Left ventricle myocardium inferior (tissue), 1 donor: ENCODE data around the gene PALS1. TPM values are rescaled to one million over a fixed set of nuclear protein-coding genes. Genes with fewer than 3 reads are reported as not detected.
A peak's percentile ranks its signal among the peaks of the same experiment; 100 is the strongest.

Experiments
- DNase-seq: peaks from one replicate; pipeline ENCODE4 v3.0.0-alpha.2; 2020
- H3K27ac ChIP-seq: fragments of 200-600 bp; replicated peaks from 2 replicates; pipeline ENCODE4 v1.8.0; 2021
- H3K27me3 ChIP-seq: fragments of 200-600 bp; 2 replicates; pipeline ENCODE4 v1.8.0; 2021; ENCODE audit warnings: low read depth
- H3K36me3 ChIP-seq: fragments of 200-600 bp; 2 replicates; pipeline ENCODE4 v1.8.0; 2021
- H3K4me1 ChIP-seq: fragments of 200-600 bp; 2 replicates; pipeline ENCODE4 v1.8.0; 2021
- H3K4me3 ChIP-seq: fragments of 200-600 bp; 2 replicates; pipeline ENCODE4 v1.8.0; 2021; ENCODE audit warnings: mild to moderate bottlenecking, moderate library complexity
- H3K9me3 ChIP-seq: fragments of 200-600 bp; replicated peaks from 2 replicates; pipeline ENCODE4 v1.8.0; 2021
- CTCF ChIP-seq: fragments of 200-600 bp; IDR thresholded peaks from 2 replicates; pipeline ENCODE4 v1.8.0; 2021; ENCODE audit warnings: antibody characterized with exemption, mild to moderate bottlenecking, borderline replicate concordance
- intact Hi-C: fragments of 100-400 bp; cut with micrococcal nuclease; formaldehyde crosslinking; loops from one replicate; pipeline ENCODE4 v1.11.0; 2022
- total RNA-seq: library from RNA; stranded (reverse); fragmentation: NEBNext Ultra II Directional; extraction: Animal tissue kit (Norgen Biotek cat#: 25700); gene quantifications from one replicate; pipeline ENCODE4 v1.2.1, GENCODE V29; 2021
- donor health status: DM: no; HTN: yes; CAD: no; lungs with severe emphysema.

The PALS1 gene
- total RNA-seq, 1 donor from 2014 or later = 14.3 TPM

- Histone ChIP-seq H3K4me1 (peaks cover 32% of the 10 kb centered on the region), H3K36me3 (no peaks in the 10 kb centered on the region), H3K27me3 (no peaks in the 10 kb centered on the region), H3K27ac (peak overlapping the region; percentile 99), H3K4me3 (peak overlapping the region; percentile 98), H3K9me3 (no peaks in the 10 kb centered on the region)
- intact Hi-C loops = no loop called here
- peak; percentile 40 for DNase-seq
- no peak for TF ChIP-seq CTCF
These were observed 885 bp upstream of the PALS1 start for GRCh38 chr14:67240168-67240932.

GRCh38 chr14:67240978-67241410 lies 241 bp upstream of the PALS1 start:
- peak; percentile 97 for DNase-seq
- Histone ChIP-seq H3K4me1 (peaks cover 32% of the 10 kb centered on the region), H3K9me3 (no peaks in the 10 kb centered on the region), H3K36me3 (no peaks in the 10 kb centered on the region), H3K27ac (peak overlapping the region; percentile 99), H3K4me3 (peak overlapping the region; percentile 98), H3K27me3 (no peaks in the 10 kb centered on the region)
- intact Hi-C loops = no loop called here
- no peak for TF ChIP-seq CTCF

- no peak for TF ChIP-seq CTCF
- intact Hi-C loops = no loop called here
- peaks cover 32% of the 10 kb centered on the region for H3K4me1 ChIP-seq
These were observed 859 bp downstream of the PALS1 start for GRCh38 chr14:67242168-67242420.

GRCh38 chr14:67245104-67245503 lies 3.9 kb downstream of the PALS1 start:
- TF ChIP-seq CTCF = no peak
- intact Hi-C loops = no loop called here
- DNase-seq = no peak

More at GRCh38 chr14:67242168-67242420, 859 bp downstream of the PALS1 start:
- Histone ChIP-seq H3K4me3 (peak overlapping the region; percentile 98), H3K36me3 (no peaks in the 10 kb centered on the region), H3K27ac (peak overlapping the region; percentile 99), H3K27me3 (no peaks in the 10 kb centered on the region), H3K9me3 (no peaks in the 10 kb centered on the region)
- DNase-seq = no peak

GRCh38 chr14:67251573-67252226 lies 10.5 kb downstream of the PALS1 start:
- Histone ChIP-seq H3K36me3 (no peaks in the 10 kb centered on the region), H3K27me3 (no peaks in the 10 kb centered on the region), H3K9me3 (no peaks in the 10 kb centered on the region), H3K27ac (no peak overlapping the region), H3K4me1 (peaks cover 21% of the 10 kb centered on the region), H3K4me3 (no peak overlapping the region)
- no peak for DNase-seq
- intact Hi-C loops = no loop called here
- TF ChIP-seq CTCF = no peak

More at GRCh38 chr14:67245104-67245503, 3.9 kb downstream of the PALS1 start:
- no peak overlapping the region for H3K27ac ChIP-seq
- H3K4me1 ChIP-seq = peaks cover 30% of the 10 kb centered on the region
- H3K4me3 ChIP-seq = no peak overlapping the region
- H3K36me3 ChIP-seq = no peaks in the 10 kb centered on the region
- H3K27me3 ChIP-seq = no peaks in the 10 kb centered on the region
- no peaks in the 10 kb centered on the region for H3K9me3 ChIP-seq
